GM18505 (cell line): ENCODE data around the gene LSS.
"Not testable (repeated sequence)": the region's sequence is repeated elsewhere in the genome, so short reads cannot be mapped to it uniquely, and the experiment has no call there.

ENCODE experiments used
- ATAC-seq: cut with Tn5 transposase; IDR thresholded peaks from one replicate; pipeline ENCODE4 v1.9.1; 2021; ENCODE audit not compliant: unreplicated experiment
- POLR2A ChIP-seq: IDR thresholded peaks from 4 replicates; pipeline ENCODE4 v1.6.1; 2011; ENCODE audit warnings: borderline replicate concordance; ENCODE audit not compliant: insufficient read depth, insufficient read length; ENCODE audit errors: extremely low read depth

LSS gene

GRCh38 chr21:46154155-46154954, 74.2 kb downstream of the LSS start:
- no peak for TF ChIP-seq POLR2A
- no peak for ATAC-seq

- TF ChIP-seq POLR2A = no peak
- ATAC-seq = no peak
These were observed 75.1 kb downstream of the LSS start for GRCh38 chr21:46153247-46154154.

GRCh38 chr21:46152927-46153246, 75.7 kb downstream of the LSS start:
- TF ChIP-seq POLR2A = no peak
- ATAC-seq = no peak

- no peak for ATAC-seq
- no peak for TF ChIP-seq POLR2A
These were observed 76.3 kb downstream of the LSS start for GRCh38 chr21:46151989-46152926.

- no peak for ATAC-seq
These were observed 77.1 kb downstream of the LSS start for GRCh38 chr21:46151261-46151988.

DNA sequence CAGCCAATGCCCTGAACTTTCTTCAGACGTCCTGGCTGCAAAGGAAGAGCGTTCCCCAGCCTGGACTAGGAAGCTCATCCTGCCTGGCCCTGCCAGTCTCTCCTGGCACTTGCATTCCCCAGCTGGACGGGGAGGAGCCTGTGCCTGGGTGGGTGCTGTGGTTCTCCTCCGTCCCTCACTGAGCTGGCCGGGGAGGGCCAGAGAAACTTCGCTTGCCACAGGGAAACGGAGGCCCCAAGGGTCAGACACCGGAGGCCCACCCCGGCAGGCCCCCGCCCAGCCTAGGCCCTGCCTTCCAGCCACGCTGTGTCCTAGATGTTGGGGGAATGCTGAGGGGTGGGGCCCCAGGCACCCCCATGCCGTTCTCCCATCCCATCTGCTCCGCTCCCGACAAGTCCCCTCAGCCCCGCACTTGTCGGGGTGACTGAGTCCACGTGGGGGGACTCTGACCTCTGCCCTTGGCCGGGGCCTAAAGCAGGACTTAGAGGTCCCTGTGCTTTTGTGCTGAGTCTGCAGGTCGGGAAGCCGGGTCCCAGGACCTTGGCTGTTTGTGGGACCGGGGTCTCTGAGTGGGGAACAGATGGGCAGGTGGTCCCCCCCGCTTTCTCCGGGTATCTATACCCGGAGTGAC, 78.0 kb downstream of the LSS start:
- no peak for TF ChIP-seq POLR2A
- no peak for ATAC-seq

More at GRCh38 chr21:46151261-46151988, 77.1 kb downstream of the LSS start:
- no peak for TF ChIP-seq POLR2A

DNA sequence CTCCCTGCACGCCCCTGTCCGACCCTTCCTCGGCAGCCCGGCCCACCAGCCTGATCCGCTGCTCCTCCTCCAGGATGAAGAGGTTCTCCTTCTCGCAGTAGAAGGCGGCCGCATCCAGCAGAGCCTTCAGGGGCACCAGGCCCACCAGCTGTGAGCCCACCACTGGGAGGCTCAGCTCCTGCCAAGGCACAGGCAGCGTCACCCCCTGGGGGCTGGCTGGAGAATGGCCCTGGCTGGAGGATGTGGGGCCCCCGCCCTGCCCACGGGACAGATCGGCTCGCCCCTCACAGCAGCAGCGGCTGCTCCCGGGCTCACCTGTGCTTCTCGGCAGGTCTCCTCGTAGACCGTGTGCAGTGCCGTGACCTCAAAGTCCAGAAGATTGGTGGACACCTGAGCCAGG, 78.5 kb downstream of the LSS start:
- TF ChIP-seq POLR2A = no peak
- ATAC-seq = no peak

DNA sequence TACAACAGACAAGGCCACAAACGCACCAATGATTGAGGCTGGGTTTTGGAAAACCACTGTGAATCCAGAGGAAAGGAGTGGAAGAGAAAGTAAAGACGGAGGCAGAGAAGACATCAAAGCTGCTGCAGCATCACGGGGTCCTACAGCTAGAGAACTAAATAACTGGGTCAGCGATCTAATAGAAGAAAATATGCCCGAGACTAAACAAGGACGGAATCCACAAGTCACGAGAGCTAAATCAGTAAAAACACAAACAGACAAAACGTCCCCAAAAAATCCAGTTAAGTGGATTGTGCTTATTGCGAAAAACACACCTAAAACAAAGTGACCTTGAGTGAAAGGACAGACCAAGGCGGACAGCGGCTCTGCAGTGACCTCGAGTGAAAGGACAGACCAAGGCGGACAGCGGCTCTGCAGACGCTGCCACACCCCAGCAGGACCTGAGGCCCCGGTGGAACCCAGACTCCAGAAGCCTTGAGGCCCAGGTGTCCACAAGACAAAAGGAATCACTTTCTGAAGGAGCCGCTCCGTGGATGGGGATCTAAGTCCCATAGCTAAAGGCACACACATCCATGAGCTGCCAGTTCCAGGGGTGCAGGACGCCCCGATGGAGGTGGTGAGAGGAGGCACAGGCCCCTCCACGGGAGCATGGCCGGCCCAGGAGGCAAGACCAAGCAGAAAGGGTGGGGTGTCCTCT, 79.2 kb downstream of the LSS start:
- no peak for TF ChIP-seq POLR2A
- no peak for ATAC-seq

DNA sequence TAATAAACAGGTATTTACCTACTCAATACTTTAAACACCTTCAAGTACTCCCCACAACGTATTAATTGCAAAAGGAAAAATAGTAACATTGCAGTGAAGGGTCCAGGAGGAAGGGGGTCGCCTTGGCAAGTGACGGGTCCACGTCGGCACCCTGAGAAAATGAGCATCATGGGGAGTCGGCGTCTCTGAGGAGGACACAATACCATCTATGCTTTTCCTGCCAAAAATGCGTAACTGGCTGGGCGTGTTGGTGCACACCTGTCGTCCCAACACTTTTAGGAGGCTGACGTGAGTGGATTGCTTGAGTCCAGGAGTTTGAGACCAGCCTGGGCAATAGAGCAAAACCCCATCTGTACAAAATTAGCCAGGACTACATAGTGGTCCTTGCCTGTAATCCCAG, 80.5 kb downstream of the LSS start:
- no peak for ATAC-seq
- no peak for TF ChIP-seq POLR2A

DNA sequence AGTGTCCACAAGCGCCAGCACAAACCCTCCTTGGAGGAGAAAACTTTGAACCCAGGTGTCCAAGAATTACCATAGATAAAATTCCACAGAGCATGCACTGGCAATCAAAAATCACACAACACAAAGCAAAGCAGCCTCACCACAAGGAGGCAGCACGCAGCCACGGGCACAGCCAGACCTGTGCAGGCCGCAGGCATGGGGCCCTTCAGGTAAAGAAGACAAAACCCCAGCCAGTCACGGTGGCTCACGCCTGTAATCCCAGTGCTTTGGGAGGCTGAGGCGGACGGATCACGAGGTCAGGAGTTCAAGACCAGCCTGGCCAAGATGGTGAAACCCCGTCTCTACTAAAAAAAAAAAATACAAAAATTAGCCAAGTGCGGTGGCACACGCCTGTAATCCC, 81.1 kb downstream of the LSS start:
- ATAC-seq = not testable (repeated sequence)

- no peak for ATAC-seq
- no peak for TF ChIP-seq POLR2A
These were observed 81.7 kb downstream of the LSS start for GRCh38 chr21:46146856-46147255.

GRCh38 chr21:46145840-46146691, 82.5 kb downstream of the LSS start:
- ATAC-seq = no peak
- no peak for TF ChIP-seq POLR2A
